Stomach (tissue), 9 donors: ENCODE measurements around the gene NRCAM. TPM values are rescaled to one million over a fixed set of nuclear protein-coding genes. Genes with fewer than 3 reads are reported as not detected.
"Not testable (repeated sequence)": the region's sequence is repeated elsewhere in the genome, so short reads cannot be mapped to it uniquely, and the experiment has no call there.

ENCODE experiments used
- DNase-seq, 2 donors: peaks; one replicate each; pipeline versions ENCODE4 v3.0.0 to v3.0.0-alpha.2; 2013 to 2019
- H3K27ac ChIP-seq, 5 donors: fragments of 200-600 bp in 4 of 5; sonication (generic) in 4 of 5; one replicate each; pipeline ENCODE4 v1.5.1; 2013 to 2019; ENCODE audit warnings: mild to moderate bottlenecking in 1 of 5, moderate library complexity in 1 of 5
- H3K27me3 ChIP-seq, 3 donors: fragments of 200-600 bp; sonication (generic); one replicate each; pipeline ENCODE4 v1.5.1; 2017 to 2019; ENCODE audit warnings: mixed run types in 1 of 3
- H3K36me3 ChIP-seq, 4 donors: fragments of 200-600 bp; sonication (generic); 1 replicate in 3 of 4; 2 replicates in 1 of 4; pipeline ENCODE4 v1.5.1; 2016 to 2019
- H3K4me1 ChIP-seq, 4 donors: fragments of 200-600 bp; sonication (generic); one replicate each; pipeline ENCODE4 v1.5.1; 2016 to 2019
- H3K4me3 ChIP-seq, 4 donors: fragments of 200-600 bp; sonication (generic) in 3 of 4; one replicate each; pipeline ENCODE4 v1.5.1; 2016 to 2019; ENCODE audit warnings: mild to moderate bottlenecking in 1 of 4
- H3K9me3 ChIP-seq, 4 donors: fragments of 200-600 bp; sonication (generic); one replicate each; pipeline ENCODE4 v1.5.1; 2016 to 2019
- EP300 ChIP-seq: sonication (generic); formaldehyde crosslinking; IDR thresholded peaks from one replicate; pipeline ENCODE4 v1.6.1; 2017; ENCODE audit warnings: antibody characterized with exemption
- POLR2A ChIP-seq, 4 donors: fragments of 450-650 bp; IDR thresholded peaks; one replicate each; pipeline ENCODE4 v1.6.1; 2016; ENCODE audit warnings: antibody characterized with exemption in 4 of 4, control low read depth in 2 of 4, mild to moderate bottlenecking in 1 of 4, moderate library complexity in 1 of 4
- POLR2AphosphoS5 ChIP-seq, 3 donors: sonication (generic); formaldehyde crosslinking; IDR thresholded peaks; one replicate each; pipeline ENCODE4 v1.6.1; 2016; ENCODE audit warnings: antibody characterized with exemption in 3 of 3
- WGBS, 5 donors: extraction: QIAGEN DNeasy Blood & Tissue Kit in 3 of 5; methylation state at CpG; one replicate each; pipeline versions ENCODE4 v1.1.5 to v1.1.7; 2013 to 2018; 5-methylcytosine and 5-hydroxymethylcytosine counted together
- intact Hi-C: fragments of 100-400 bp; cut with DNase I; formaldehyde crosslinking; loops from one replicate; pipeline ENCODE4 v1.15.1; 2023; ENCODE audit warnings: low total_unique reads
- polyA plus RNA-seq, 3 donors: library from polyadenylated mRNA; stranded (reverse); fragments of 200-250 nt; gene quantifications; one replicate each; pipeline ENCODE4 v1.2.3, GENCODE V29; 2013
- total RNA-seq, 5 donors: library from RNA; depleted of rRNA; stranded (reverse); fragments of >200 nt; gene quantifications; one replicate each; pipeline versions ENCODE4 v1.1.0 to v1.2.3, GENCODE V29; 2014 to 2016
- TF ChIP-seq, protein P1 (sequence below), 7 experiments: fragments of 450-650 bp in 4 of 7; fragments of 200-600 bp in 3 of 7; sonication (generic) in 3 of 7; IDR thresholded peaks; one replicate each; pipeline ENCODE4 v1.5.1; 2016 to 2019; ENCODE audit warnings: antibody characterized with exemption in 7 of 7, control low read depth in 2 of 7, mild to moderate bottlenecking in 1 of 7
- donor health status: healthy with polysubstance abuse.
- donor health status: Bipolar disorder and iron deficiency.
- donor health status: healthy.

The NRCAM gene
- total and polyA plus RNA-seq, 8 donors: 1.2 to 9.4 (median 2.3) TPM

DNA sequence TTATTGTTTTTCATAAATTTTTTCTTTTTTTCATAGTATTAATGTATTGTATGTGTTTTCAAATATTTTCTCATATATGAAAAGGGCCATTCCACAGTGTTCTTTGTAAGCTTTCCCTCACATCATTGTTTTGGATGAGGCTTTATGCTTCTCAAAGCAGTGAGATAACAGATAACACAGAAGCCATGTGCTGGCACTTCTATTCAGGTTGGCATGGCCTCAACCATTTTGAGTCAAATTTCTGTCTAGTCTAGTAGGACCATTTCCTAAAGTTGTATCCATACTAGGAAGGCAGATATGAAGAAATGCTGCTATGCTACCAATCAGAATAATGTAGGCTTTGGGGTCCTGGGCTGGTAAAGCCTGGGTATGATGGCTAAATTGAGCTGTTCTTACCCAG, 190.2 kb downstream of the NRCAM start:
- no peak for TF ChIP-seq EP300
- H3K4me1 ChIP-seq: no peaks in the 10 kb centered on the region
- intact Hi-C loops: no loop called here
- H3K27ac ChIP-seq: no peak overlapping the region
- no peak for DNase-seq
- H3K9me3 ChIP-seq: no peaks in the 10 kb centered on the region
- no peak overlapping the region for H3K4me3 ChIP-seq
- H3K36me3 ChIP-seq: no peaks in the 10 kb centered on the region
- H3K27me3 ChIP-seq: no peaks in the 10 kb centered on the region

DNA sequence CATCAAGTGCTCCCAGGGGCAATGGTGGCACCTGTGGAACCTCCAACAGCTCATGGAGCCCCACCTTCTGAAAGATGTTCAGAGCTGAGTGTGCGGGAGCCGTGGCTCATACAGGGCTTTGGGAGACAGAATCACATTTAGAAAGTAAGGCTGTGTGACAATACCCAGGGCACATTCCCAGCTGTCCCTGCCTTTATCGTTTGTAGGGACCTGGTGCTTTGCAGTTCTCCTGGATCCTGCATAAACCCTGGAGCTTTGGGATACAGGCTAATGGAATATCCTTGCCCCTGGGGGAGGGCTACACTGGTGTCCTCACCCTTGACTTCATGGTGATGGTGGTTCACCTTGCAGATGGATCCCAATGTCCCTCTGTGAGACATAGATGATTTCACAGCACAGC, 191.2 kb downstream of the NRCAM start:
- DNase-seq: no peak
- no peak overlapping the region for H3K4me3 ChIP-seq
- WGBS, 5 donors: 79 to 95% (median 83%) methylated on average over 3 of the region's 3 CpGs
- TF ChIP-seq, protein P1, sequence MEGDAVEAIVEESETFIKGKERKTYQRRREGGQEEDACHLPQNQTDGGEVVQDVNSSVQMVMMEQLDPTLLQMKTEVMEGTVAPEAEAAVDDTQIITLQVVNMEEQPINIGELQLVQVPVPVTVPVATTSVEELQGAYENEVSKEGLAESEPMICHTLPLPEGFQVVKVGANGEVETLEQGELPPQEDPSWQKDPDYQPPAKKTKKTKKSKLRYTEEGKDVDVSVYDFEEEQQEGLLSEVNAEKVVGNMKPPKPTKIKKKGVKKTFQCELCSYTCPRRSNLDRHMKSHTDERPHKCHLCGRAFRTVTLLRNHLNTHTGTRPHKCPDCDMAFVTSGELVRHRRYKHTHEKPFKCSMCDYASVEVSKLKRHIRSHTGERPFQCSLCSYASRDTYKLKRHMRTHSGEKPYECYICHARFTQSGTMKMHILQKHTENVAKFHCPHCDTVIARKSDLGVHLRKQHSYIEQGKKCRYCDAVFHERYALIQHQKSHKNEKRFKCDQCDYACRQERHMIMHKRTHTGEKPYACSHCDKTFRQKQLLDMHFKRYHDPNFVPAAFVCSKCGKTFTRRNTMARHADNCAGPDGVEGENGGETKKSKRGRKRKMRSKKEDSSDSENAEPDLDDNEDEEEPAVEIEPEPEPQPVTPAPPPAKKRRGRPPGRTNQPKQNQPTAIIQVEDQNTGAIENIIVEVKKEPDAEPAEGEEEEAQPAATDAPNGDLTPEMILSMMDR (IDR thresholded peaks at IDR 0.05): no peak
- TF ChIP-seq POLR2A (IDR thresholded peaks at IDR 0.05) (no peak), EP300 (no peak), POLR2AphosphoS5 (IDR thresholded peaks at IDR 0.05) (no peak)
- H3K4me1 ChIP-seq: no peaks in the 10 kb centered on the region
- H3K36me3 ChIP-seq: no peaks in the 10 kb centered on the region
- no peak overlapping the region for H3K27ac ChIP-seq
- no peaks in the 10 kb centered on the region for H3K9me3 ChIP-seq
- intact Hi-C loops: no loop called here
- no peaks in the 10 kb centered on the region for H3K27me3 ChIP-seq

DNA sequence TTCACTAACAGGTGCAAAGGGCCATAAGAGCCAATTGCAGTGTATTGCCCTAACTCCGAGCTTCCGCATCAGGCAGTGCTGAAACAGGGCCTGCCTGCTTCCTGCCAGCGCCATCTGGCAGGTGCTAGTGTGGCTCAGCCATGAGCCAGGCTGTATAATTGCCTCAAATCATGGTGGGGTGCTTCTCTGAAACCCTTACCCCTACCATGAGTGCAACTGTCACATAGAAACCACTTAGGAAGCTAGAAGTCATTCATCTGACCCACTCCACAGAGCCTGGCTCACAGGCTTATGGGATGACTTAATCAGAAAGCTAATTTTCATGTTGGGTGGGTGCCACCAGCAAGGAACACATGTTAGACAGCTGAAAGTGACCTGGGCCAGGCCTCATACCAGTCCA, 192.8 kb downstream of the NRCAM start:
- 73 to 95% (median 83%) methylated on average over 3 of the region's 3 CpGs for WGBS, 5 donors
- Histone ChIP-seq H3K27ac (no peak overlapping the region), H3K27me3 (no peaks in the 10 kb centered on the region), H3K9me3 (no peaks in the 10 kb centered on the region), H3K4me1 (no peaks in the 10 kb centered on the region), H3K36me3 (no peaks in the 10 kb centered on the region), H3K4me3 (no peak overlapping the region)
- peak in 1 of 2 donors; percentile 25 for DNase-seq
- intact Hi-C loops: no loop called here
- no peak for TF ChIP-seq POLR2A (IDR thresholded peaks at IDR 0.05)

DNA sequence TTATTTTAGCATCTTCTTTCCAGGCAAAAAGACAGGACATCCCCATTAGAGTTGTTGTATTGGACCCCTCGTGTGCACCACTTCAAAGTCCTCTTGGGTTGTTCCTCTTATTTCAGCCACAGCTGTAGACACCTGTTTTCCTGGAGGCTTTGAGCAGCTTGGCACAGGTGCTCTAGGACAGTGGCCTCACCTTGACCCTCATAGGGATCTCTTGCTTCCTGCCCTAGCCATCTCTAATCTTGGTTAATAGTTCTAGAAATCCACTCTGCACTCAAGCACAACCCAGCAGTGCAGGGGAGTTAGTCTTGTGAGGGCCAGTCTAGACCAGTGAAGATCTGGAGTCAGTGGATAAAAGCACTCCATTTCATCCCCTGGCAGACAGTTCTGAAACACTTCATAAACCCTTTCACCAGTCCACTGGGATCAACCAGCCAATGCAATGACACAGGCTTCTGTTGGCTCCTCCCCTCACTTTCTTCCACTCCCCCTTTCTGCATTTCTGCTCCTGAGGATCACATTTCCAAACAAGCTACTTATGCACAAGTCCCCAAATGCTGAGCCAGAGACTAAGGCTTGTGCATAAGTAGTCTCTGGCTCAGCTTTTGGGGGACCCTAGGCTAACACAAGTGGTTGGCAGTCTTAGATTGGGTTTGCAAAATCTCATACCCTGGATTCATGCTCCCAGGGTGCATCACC, 194.5 kb downstream of the NRCAM start:
- H3K4me1 ChIP-seq: no peaks in the 10 kb centered on the region
- H3K9me3 ChIP-seq: no peaks in the 10 kb centered on the region
- no peak for DNase-seq
- 64 to 78% (median 70%) methylated on average over 1 of the region's 1 CpG for WGBS, 5 donors
- intact Hi-C loops: no loop called here
- no peaks in the 10 kb centered on the region for H3K27me3 ChIP-seq
- no peak overlapping the region for H3K4me3 ChIP-seq
- no peaks in the 10 kb centered on the region for H3K36me3 ChIP-seq
- no peak for TF ChIP-seq POLR2AphosphoS5 (IDR thresholded peaks at IDR 0.05)
- no peak for TF ChIP-seq POLR2A (IDR thresholded peaks at IDR 0.05)
- TF ChIP-seq, protein P1 (IDR thresholded peaks at IDR 0.05): no peak
- no peak for TF ChIP-seq EP300
- H3K27ac ChIP-seq: no peak overlapping the region

DNA sequence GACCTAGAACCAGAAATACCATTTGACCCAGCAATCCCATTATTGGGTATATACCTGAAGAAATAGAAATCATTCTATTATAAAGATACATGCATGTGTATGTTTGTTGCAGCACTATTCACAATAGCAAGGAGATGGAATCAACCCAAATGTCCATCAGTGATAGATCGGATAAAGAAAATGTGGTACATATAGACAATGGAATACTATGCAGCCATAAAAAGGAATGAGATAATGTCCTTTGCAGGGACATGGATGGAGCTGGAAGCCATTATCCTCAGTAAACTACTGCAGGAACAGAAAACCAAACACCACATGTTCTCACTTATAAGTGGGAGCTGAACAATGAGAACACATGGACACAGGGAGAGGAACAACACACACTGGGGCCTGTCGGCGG, 196.8 kb downstream of the NRCAM start:
- H3K9me3 ChIP-seq, H3K4me1 ChIP-seq, DNase-seq, H3K27me3 ChIP-seq, intact Hi-C loops, H3K4me3 ChIP-seq, H3K36me3 ChIP-seq, H3K27ac ChIP-seq: not testable (repeated sequence)
- 90 to 96% (median 96%) methylated on average over 3 of the region's 3 CpGs for WGBS, 5 donors

DNA sequence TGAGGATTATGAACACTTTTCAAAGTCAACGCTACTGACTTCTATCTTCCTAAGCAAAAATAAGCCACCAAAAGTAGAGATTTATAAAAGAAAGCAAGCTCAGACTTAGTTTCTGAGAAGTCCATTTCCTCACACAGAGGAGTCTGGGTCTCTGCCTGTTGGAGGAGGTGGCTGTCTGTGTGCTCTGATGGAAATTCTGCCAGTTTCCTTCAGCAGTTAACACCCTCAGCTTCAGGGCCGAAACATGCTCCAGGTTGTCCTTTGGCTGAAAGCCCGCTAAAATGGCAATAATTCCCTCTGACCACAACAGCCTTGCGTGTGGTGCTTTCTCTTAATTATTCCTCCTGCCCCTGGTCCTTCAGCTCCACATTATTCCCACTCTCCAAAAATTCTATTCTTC, 198.3 kb downstream of the NRCAM start:
- TF ChIP-seq POLR2AphosphoS5 (IDR thresholded peaks at IDR 0.05): no peak
- no peak for TF ChIP-seq POLR2A (IDR thresholded peaks at IDR 0.05)
- no peak for TF ChIP-seq EP300
- TF ChIP-seq, protein P1 (IDR thresholded peaks at IDR 0.05): no peak
- Histone ChIP-seq H3K27ac (no peak overlapping the region), H3K4me1 (no peaks in the 10 kb centered on the region), H3K4me3 (no peak overlapping the region), H3K9me3 (no peaks in the 10 kb centered on the region), H3K27me3 (no peaks in the 10 kb centered on the region), H3K36me3 (no peaks in the 10 kb centered on the region)
- intact Hi-C loops: no loop called here
- DNase-seq: no peak
- WGBS, 5 donors: 87 to 93% (median 89%) methylated on average over 4 of the region's 4 CpGs
